Smooth muscle cell of trachea (primary cell): ENCODE data around the gene CTLA4. TPM values are rescaled to one million over a fixed set of nuclear protein-coding genes. Genes with fewer than 3 reads are reported as not detected.

Source experiments
- total RNA-seq: library from RNA; depleted of rRNA; stranded (reverse); fragments of >200 nt; gene quantifications from 2 replicates; pipeline ENCODE4 v1.2.1, GENCODE V29; 2014

The CTLA4 gene
- not detected in 2 replicates for total RNA-seq

DNA sequence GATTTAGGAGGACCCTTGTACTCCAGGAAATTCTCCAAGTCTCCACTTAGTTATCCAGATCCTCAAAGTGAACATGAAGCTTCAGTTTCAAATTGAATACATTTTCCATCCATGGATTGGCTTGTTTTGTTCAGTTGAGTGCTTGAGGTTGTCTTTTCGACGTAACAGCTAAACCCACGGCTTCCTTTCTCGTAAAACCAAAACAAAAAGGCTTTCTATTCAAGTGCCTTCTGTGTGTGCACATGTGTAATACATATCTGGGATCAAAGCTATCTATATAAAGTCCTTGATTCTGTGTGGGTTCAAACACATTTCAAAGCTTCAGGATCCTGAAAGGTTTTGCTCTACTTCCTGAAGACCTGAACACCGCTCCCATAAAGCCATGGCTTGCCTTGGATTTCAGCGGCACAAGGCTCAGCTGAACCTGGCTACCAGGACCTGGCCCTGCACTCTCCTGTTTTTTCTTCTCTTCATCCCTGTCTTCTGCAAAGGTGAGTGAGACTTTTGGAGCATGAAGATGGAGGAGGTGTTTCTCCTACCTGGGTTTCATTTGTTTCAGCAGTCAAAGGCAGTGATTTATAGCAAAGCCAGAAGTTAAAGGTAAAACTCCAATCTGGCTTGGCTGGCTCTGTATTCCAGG is at the start of gene CTLA4:
Gene CTLA4 (plus strand): TSS at position 211 of the 640 bp plus-strand sequence. CDS start 172 bp downstream, at position 383.

Other genes with a start within 250 kb of the CTLA4 start
- gene CD28, start 161.1 kb upstream of the CTLA4 start, total RNA-seq = under 0.01 TPM in 1 of 2 replicates, not detected in the other
- not detected in 2 replicates for gene ICOS, start 69.0 kb downstream of the CTLA4 start, total RNA-seq